Colonic mucosa (tissue), 4 donors: ENCODE data around the gene TK2. TPM values are rescaled to one million over a fixed set of nuclear protein-coding genes. Genes with fewer than 3 reads are reported as not detected.

ENCODE experiments used
- DNase-seq: peaks from one replicate; pipeline ENCODE4 v3.0.0-alpha.2; 2020
- H3K27ac ChIP-seq: fragments of 200-600 bp; one replicate; pipeline ENCODE4 v1.8.0; 2021
- H3K27me3 ChIP-seq: fragments of 200-600 bp; one replicate; pipeline ENCODE4 v1.8.0; 2021
- H3K36me3 ChIP-seq: fragments of 200-600 bp; one replicate; pipeline ENCODE4 v1.8.0; 2021
- H3K4me1 ChIP-seq: fragments of 200-600 bp; one replicate; pipeline ENCODE4 v1.8.0; 2021; ENCODE audit warnings: mild to moderate bottlenecking
- H3K4me3 ChIP-seq: fragments of 200-600 bp; one replicate; pipeline ENCODE4 v1.8.0; 2021
- H3K9ac ChIP-seq, 2 donors: one replicate each; pipeline ENCODE4 v1.7.0; 2013; ENCODE audit warnings: control low read depth in 2 of 2, low read depth in 2 of 2, low read length in 2 of 2
- H3K9me3 ChIP-seq: fragments of 200-600 bp; one replicate; pipeline ENCODE4 v1.8.0; 2021
- intact Hi-C: fragments of 100-400 bp; cut with DNase I; formaldehyde crosslinking; loops from one replicate; pipeline ENCODE4 v1.14.1; 2022
- total RNA-seq, 2 donors: library from RNA; stranded (reverse); fragmentation: NEBNext Ultra II Directional in 1 of 2; extraction: Animal tissue kit (Norgen Biotek cat#: 25700) in 1 of 2; gene quantifications; one replicate each; pipeline ENCODE4 v1.2.1, GENCODE V29; 2021
- TF ChIP-seq, protein P1 (sequence below): fragments of 200-600 bp; IDR thresholded peaks from one replicate; pipeline ENCODE4 v1.8.0; 2022; ENCODE audit warnings: antibody characterized with exemption, mild to moderate bottlenecking
- donor health status: healthy.
- donor health status: DM: no; HTN: no; CAD: no.
- donor health status: DM: no; HTN: no; CAD: no.

The TK2 gene
- total RNA-seq, 2 donors from 2014 or later = 11.9 to 17.0 TPM

DNA sequence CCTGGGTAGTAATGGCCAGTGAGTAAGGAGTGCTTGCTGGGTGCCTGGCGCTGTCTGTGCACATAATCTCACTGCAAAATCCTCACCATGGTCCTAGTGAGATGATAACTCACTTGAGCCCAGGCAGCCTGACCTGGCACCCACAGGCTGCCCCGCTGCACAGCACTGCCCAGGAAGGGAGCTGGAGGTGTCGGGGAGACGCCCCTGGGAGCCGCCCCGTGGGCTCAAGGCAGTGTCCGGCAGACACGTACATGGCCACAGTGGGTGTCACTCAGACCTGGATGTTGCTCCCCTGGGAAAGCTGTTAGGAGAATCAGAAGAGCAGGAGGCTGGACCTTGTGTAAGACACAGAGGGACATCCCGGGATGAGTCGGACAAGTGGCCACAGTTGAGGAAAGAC lies 78.7 kb downstream of the TK2 start:
- Histone ChIP-seq H3K9ac (no peak overlapping the region), H3K27ac (no peak overlapping the region), H3K27me3 (no peaks in the 10 kb centered on the region), H3K4me3 (no peak overlapping the region), H3K9me3 (no peaks in the 10 kb centered on the region), H3K4me1 (no peaks in the 10 kb centered on the region), H3K36me3 (no peaks in the 10 kb centered on the region)
- DNase-seq = no peak
- intact Hi-C loops = no loop called here
- TF ChIP-seq, protein P1, sequence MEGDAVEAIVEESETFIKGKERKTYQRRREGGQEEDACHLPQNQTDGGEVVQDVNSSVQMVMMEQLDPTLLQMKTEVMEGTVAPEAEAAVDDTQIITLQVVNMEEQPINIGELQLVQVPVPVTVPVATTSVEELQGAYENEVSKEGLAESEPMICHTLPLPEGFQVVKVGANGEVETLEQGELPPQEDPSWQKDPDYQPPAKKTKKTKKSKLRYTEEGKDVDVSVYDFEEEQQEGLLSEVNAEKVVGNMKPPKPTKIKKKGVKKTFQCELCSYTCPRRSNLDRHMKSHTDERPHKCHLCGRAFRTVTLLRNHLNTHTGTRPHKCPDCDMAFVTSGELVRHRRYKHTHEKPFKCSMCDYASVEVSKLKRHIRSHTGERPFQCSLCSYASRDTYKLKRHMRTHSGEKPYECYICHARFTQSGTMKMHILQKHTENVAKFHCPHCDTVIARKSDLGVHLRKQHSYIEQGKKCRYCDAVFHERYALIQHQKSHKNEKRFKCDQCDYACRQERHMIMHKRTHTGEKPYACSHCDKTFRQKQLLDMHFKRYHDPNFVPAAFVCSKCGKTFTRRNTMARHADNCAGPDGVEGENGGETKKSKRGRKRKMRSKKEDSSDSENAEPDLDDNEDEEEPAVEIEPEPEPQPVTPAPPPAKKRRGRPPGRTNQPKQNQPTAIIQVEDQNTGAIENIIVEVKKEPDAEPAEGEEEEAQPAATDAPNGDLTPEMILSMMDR = no peak

DNA sequence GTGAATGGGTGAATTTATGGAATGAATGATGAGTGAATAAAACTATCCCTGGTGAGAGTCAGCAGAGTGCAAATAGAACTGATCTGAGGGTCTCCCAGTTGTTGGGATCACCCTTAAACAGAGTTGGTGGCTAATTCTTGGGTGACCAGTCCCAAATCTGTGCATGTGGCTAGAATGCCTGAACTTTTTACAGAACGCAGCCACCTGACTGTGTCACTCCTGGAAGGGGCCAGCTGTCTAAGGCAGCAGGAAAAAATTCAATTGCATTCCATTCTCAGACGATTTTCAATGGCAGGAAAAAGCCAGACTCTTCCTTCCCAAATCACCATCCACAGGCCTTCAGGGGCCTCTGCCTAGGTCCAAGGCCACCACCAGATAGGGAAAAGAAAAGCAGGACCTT lies 79.4 kb downstream of the TK2 start:
- TF ChIP-seq, protein P1 = no peak
- no peaks in the 10 kb centered on the region for H3K9me3 ChIP-seq
- H3K27me3 ChIP-seq = no peaks in the 10 kb centered on the region
- no peak overlapping the region for H3K4me3 ChIP-seq
- DNase-seq = no peak
- no peak overlapping the region for H3K27ac ChIP-seq
- no peaks in the 10 kb centered on the region for H3K36me3 ChIP-seq
- no peaks in the 10 kb centered on the region for H3K4me1 ChIP-seq
- H3K9ac ChIP-seq = no peak overlapping the region
- intact Hi-C loops = no loop called here

DNA sequence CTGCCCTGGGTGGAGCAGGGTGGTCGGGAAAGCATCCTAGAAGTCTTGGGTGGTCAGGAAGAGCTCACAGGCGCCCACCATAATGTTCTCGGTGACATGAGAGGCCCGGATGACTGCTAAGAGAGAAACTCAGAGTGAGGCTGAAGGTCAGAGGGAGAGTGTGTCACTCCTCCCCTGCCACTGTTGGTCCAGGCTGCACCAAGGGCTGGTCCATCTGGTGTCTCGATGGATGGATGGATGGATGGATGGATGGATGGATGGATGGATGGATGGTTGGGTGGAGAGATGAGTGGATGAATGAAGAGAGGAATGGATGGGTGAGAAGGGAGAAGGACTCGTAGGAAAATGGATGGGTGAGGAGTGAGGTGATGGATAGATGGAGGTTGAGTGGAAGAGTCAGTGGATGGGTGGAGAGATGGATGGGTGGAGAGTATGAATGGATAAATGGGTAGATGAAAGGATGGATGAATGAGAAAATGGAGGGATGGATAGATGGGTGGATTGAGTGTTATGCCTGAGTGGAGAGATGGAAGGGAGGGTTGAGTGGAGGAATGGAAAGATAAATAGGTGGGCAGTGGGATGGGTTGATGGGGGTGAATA lies 79.9 kb downstream of the TK2 start:
- Histone ChIP-seq H3K9ac (no peak overlapping the region), H3K36me3 (no peaks in the 10 kb centered on the region), H3K9me3 (no peaks in the 10 kb centered on the region), H3K27ac (no peak overlapping the region), H3K27me3 (no peaks in the 10 kb centered on the region), H3K4me1 (no peaks in the 10 kb centered on the region), H3K4me3 (no peak overlapping the region)
- TF ChIP-seq, protein P1 = no peak
- intact Hi-C loops = no loop called here
- DNase-seq = no peak

DNA sequence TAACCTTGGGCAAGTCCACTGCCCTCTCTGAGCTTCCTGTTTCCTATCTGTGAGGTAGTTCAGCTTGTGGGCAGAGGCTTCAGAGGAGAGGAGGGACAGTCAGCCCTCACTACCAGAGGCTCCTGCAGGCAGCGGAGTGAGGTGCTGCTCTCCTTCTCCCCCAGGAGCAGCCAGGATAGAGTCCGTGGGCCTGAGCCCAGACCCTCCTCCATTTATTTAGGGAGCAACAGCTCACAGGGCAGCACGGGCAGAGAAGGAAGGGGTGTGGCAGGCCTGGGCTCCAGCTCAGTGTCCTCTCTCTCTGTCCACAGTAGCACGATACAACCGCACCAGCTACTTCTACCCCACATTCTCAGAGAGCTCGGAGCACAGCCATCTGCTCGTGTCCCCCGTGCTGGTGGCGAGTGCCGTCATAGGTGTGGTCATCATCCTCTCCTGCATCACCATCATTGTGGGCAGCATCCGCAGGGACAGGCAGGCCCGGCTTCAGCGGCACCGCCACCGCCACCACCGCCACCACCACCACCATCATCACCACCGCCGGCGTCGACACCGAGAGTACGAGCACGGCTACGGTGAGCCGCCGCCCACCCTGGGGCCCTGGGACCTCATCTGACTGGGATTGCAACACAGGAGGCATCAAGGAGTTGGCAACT lies 80.5 kb downstream of the TK2 start:
- TF ChIP-seq, protein P1 = no peak
- Histone ChIP-seq H3K27ac (no peak overlapping the region), H3K4me3 (no peak overlapping the region), H3K36me3 (no peaks in the 10 kb centered on the region), H3K27me3 (no peaks in the 10 kb centered on the region), H3K9me3 (no peaks in the 10 kb centered on the region), H3K9ac (no peak overlapping the region), H3K4me1 (no peaks in the 10 kb centered on the region)
- intact Hi-C loops = no loop called here
- no peak for DNase-seq

DNA sequence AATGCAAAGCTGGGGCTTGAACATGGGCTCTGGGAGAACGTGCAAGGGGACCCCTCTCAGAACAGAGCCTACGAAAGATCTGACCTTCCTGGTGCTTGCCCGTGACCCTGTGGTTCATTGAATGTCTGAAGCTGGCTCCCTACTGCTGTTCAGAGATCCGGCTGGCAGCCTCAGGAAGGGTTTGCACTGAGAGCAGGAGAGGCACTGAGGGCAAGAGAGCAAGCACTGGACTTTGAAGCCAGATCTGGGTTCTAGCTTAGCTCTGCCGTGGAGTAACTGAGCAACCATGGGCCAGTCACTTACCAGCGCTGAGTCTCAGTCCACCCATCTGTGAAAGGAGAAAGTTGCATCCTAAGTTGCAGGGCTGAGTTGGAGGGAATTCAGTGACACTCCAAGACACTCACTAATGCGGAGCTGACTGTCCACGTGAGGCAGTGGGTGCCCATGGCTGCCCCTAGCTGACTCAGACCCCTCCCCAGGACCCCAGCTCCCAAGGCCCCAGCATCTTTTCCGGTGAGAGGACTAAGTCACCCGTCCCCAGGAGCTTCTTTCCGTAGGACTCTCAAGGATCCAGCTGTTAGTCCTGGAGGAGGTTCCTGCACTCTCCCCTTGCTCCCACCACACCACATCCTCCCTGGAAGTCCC lies 81.5 kb downstream of the TK2 start:
- H3K9ac ChIP-seq = no peak overlapping the region
- no peaks in the 10 kb centered on the region for H3K4me1 ChIP-seq
- H3K9me3 ChIP-seq = no peaks in the 10 kb centered on the region
- H3K27ac ChIP-seq = no peak overlapping the region
- H3K36me3 ChIP-seq = no peaks in the 10 kb centered on the region
- no peak overlapping the region for H3K4me3 ChIP-seq
- TF ChIP-seq, protein P1 = no peak
- intact Hi-C loops = no loop called here
- no peaks in the 10 kb centered on the region for H3K27me3 ChIP-seq
- no peak for DNase-seq
